Epithelial cell of esophagus (primary cell): ENCODE data around the gene COLQ.

Source experiments
- DNase-seq: peaks from one replicate; pipeline ENCODE4 v3.0.0; 2010; ENCODE audit warnings: low read depth
- H3K4me3 ChIP-seq: 2 replicates; pipeline ENCODE4 v1.5.1; 2011; ENCODE audit warnings: mild to moderate bottlenecking, low read length, control low read depth
- CTCF ChIP-seq: IDR thresholded peaks from 2 replicates; pipeline ENCODE4 v1.5.1; 2011; ENCODE audit warnings: low read depth, mild to moderate bottlenecking, low read length, control low read depth, inconsistent platforms; ENCODE audit not compliant: insufficient read depth; ENCODE audit errors: missing control alignments

The COLQ gene

GRCh38 chr3:15453501-15453900 is 68.0 kb downstream of the COLQ start:
- TF ChIP-seq CTCF, result no peak
- H3K4me3 ChIP-seq, result no peak overlapping the region
- no peak for DNase-seq

GRCh38 chr3:15452961-15453360 is 68.5 kb downstream of the COLQ start:
- no peak for DNase-seq
- TF ChIP-seq CTCF, result no peak
- H3K4me3 ChIP-seq, result no peak overlapping the region

- no peak overlapping the region for H3K4me3 ChIP-seq
- TF ChIP-seq CTCF, result no peak
- no peak for DNase-seq
Observed at GRCh38 chr3:15452156-15452555, 69.3 kb downstream of the COLQ start.

GRCh38 chr3:15451216-15452113 is 70.0 kb downstream of the COLQ start:
- H3K4me3 ChIP-seq, result no peak overlapping the region
- no peak for TF ChIP-seq CTCF
- no peak for DNase-seq

GRCh38 chr3:15450438-15451215 is 70.9 kb downstream of the COLQ start:
- DNase-seq, result no peak
- no peak for TF ChIP-seq CTCF
- no peak overlapping the region for H3K4me3 ChIP-seq

- no peak for DNase-seq
- no peak for TF ChIP-seq CTCF
- no peak overlapping the region for H3K4me3 ChIP-seq
Observed at GRCh38 chr3:15449489-15450224, 71.8 kb downstream of the COLQ start.
